ENCODE results near the gene NAA30.

NAA30 gene

DNA sequence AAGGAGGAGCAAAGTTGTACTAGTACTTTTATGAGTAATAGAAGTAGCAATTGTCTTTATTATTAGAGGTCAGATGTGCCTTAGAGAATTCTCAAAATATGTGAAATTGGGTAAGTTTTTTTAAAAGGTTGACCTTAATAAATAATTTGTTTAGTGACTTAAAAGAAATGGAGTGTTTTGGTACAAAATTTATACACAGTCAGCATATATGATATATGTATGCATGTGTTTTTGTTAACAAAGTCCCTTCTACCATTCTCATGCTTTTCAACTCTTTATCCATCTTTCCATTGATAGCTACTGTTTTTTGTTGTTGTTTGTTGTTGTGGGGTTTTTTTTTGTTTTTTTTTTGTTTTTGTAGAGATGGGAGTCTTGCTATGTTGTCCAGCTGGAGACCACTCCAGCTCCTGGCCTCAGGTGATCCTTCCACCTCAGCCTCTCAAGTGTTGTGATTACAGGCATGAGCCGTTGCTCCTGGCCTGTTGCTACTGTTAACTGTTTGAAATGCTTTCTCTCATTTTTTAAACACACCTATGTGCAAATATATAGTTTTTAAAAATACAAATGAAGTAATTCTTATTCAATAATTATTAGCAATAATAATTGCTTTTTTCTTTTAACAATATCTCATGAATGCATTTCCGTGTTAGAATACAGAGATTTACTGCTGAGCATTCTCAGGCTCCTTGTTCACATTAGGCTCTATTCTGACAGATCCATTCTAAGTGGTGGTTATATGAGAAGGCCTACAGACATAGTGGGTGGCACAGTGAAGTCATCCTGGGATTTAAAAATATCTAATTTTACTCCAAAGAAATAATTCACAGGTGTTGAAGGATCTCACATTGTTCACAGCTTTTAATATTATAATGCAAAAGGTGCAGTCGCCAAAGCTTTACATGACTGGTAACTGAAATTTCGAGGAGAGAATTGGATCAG lies 10.4 kb downstream of the NAA30 start:
- no peak for DNase-seq

DNA sequence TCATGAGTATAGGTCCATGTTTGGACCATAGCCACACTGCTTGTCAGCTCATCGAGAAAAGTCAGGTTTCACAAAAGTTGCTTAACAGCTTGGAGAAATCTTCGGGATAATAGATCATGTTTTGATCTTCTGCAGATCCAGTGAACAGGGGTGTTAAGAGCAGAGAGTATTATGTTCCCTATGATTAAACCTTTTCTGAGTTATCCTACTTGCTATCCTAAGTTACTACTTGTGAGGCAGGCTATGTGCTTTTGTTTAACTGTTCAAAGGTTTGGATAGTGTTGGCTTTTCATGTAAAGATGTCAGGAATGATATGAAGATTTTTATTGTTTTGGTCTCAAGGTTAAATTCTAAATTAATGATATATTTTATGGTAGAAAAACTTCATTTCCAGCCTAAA lies 11.1 kb downstream of the NAA30 start:
- no peak for DNase-seq

DNA sequence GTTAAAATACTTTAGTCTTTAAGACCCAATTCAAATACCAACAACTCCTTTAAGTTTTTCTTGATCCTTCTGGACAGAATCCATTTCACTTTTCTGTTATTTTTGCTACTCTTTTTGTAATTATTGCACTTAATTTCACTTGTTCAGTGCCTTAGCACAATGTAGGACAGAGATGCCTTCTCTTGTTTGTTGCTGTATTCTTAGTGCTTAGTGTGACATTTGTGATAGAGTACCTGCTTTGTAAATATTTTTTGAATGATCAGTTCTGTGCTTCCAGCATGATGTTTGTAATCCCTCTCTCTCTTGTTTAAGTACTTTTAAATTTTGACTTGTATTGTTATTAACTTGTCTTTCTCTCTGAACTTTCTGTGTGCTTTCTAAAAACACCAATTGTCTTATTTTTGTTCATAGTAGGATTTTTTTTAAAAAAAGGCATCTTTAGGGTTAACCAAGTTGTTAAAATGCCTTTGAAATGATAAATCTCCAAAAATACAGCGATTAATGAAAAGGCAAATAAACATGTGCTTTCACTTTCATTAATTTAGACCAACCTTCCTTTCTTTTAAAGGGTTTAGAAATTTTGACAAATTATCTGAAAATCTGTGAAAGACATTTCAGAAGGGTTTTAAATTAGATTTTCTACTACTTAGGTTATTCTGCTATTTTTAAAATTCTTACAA lies 11.9 kb downstream of the NAA30 start:
- no peak for DNase-seq

DNA sequence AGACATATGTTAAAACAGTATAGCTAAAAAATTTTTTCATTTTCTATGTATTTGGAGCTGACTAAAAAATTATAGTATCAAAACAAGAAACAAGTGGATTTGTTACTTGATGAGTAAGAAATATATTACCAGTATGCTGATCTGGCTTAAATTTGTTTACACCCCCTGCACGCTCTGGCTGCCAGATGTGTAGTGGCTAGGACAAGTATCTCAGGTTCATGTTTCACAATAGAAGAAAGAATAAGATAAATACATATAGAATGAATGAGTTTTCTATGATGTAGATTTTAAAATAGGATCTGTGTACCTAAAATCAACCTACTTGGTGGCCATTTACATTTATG lies 13.1 kb downstream of the NAA30 start:
- peak; percentile 16 for DNase-seq

DNA sequence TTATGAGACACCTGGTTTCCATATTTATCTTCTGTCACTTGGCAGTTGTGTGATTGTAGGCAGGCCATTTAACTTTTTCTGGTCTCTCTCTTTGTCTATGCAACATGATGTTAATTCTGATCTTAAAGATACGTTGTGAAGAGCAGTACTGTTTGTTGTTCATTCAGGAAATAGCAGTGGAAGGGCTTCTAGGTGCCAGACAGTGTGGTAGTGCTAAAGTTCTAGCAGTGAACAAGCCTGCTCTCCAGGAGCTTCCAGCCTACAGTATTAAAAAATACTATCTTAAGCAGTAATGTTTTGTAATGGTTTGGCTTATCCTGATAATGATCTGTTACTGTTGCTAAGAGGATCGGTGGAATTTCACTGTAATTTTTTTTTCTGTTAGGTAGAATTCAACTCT lies 15.2 kb downstream of the NAA30 start:
- DNase-seq = no peak

DNA sequence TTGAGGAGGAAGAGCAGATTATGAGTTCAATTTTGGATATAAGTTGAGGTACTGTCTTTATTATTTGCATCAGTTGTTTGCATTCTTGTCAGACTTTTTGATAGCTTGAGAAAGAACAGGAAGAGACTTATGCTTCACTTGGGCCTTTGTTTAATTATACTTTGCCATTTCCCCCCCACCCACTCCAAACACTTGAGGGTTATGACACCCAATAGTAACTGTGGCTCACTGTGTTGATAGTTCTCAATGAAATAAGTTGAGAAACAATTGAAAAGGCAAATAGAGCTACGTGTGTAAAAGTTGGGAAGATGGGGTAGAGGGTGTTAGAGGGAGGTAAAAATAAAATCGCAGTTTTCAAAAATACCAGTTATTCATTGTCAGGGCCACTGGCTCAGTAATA lies 17.7 kb downstream of the NAA30 start:
- DNase-seq = no peak

DNA sequence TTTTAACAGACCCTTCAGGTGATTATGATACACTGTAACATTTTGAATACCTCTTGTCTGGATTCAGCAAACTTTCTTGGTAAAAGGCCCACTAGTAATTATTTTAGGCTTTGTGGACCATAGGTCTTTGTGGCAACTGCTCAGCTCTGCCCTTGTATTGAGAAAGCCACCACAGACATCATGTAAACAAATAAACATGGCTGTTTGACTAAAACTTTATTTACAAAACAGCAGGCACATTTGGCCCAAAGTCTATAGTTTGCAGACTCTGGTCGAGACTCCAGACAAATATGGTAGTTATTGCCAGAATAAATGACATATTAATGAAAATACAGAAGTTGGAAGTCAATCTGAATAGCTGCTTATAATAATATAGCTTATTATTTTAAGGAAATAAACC lies 18.2 kb downstream of the NAA30 start:
- DNase-seq = no peak

DNA sequence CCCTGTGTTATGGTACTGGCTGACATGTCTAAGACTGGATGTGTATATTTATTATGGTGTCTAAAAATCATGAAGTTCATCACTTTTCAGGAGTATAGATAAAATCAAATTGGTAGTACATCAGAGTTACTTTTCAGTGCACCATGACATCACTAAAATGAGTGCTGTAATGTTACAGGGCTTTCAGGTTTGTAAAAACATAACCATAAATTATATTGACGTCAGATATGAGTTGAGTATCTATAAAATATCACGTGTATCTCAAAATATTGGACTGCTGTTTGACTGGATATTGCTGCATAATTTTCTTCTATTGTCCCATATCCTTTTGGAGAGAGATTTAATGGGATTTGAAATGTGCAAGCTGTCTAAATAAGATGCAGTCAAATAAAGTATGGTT lies 22.0 kb downstream of the NAA30 start:
- no peak for DNase-seq

DNA sequence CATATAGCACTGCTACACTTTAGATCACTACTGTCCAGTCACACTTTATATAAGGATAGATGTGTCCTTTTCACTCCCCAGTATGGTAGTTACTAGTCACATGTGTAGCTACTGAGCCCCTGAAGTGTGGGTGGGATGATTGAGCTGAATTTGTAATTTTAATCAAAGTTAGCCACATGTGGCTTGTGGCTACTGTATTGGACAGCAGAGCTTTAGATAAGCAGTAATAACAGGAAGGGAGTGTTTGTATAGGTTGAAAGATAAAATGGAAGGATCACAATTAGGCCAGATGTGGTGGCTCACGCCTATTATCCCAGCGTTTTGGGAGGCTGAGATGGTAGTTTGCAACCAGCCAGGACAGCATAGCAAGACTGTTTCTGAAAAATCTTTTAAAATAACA lies 23.5 kb downstream of the NAA30 start:
- DNase-seq = no peak

DNA sequence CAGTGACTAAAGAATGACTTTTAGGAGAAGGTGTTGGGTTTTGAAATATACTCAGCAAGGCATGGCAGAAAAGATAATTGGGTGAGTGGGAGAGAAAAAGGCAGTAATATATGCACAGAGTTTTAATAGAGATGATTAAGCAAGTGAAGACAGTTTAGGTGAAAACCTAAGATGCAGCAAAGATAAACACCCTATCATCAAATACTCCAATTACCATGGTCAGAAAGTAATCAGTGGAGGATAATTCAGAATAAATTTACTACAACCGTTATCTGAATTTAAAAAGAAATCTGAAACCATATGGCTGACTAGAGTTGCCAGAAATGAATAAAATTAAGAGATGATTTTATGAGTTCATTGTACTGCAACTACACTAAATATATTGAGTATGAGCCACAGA lies 26.8 kb downstream of the NAA30 start:
- DNase-seq = no peak

DNA sequence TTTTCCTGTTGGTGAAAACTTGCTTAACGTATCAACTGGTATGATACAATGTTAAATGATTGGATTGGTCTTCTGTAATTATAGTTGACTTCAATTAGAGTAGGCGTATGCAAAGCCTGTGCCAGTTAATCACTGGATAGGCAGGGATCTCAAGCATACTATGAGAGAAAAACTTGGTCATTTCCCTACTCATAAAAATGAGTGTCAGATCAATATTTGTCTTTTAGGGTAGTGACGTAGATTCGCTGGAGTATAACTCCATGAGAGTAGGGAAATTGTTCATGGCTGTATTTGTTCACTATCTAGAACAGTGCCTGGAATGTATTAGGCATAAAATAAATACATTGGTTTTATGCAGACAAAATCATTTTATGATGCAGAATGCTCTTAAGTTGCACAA lies 28.6 kb downstream of the NAA30 start:
- DNase-seq = no peak

DNA sequence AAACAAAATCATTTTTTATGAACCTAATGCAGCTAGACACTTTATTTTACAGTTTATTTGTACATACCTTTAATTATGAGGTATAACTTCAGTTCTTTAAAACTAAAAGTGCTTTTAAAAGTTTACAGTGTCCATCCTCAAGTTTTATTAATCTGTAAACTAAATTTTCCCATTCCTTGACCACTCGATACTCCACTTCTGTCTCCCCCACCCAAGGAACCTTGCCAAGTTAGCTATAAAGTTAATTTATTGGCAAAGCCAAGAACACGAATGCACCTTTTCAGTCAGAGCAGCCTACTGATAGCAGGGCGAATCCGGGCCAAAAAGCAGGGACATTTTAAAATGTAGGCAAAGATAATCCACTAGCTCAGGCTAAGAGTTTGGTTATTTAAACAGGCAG lies 29.6 kb downstream of the NAA30 start:
- no peak for DNase-seq

DNA sequence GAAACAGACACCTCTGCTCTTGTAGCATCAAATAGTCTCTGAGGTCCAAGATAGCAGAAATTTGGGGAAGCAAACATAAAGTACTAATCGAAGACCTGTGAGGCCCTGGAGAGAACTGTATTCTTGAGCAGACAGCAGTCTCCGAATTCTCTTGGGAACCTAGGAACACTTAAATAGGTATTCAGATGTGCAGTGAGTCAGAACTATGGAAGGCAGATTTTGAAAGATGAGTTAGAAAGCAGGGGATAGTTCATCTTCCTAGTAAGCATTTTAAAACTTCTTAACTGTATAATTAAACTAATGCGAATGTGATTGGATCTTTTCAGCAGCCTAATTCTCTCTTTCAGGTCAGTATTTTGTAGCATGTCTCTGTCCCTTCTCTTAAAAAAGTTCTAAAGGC lies 30.6 kb downstream of the NAA30 start:
- no peak for DNase-seq

DNA sequence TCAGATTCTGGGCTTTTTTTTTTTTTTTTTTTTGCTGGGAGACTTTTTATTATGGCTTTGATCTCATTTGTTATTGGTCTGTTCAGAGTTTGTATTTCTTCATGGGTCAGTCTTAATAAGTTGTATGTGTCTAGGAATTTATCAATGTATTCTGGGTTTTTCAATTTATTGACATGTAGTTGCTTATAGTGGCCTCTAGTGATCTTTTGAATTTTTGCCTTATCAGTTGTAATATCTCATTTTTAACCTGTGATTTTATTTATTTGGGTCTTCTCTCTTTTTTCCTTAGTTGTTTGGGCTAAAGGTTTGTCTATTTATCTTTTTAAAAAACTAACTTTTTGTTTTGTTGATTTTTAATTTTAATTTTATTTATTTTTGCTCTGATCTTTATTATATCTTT lies 45.5 kb downstream of the NAA30 start:
- no peak for DNase-seq

DNA sequence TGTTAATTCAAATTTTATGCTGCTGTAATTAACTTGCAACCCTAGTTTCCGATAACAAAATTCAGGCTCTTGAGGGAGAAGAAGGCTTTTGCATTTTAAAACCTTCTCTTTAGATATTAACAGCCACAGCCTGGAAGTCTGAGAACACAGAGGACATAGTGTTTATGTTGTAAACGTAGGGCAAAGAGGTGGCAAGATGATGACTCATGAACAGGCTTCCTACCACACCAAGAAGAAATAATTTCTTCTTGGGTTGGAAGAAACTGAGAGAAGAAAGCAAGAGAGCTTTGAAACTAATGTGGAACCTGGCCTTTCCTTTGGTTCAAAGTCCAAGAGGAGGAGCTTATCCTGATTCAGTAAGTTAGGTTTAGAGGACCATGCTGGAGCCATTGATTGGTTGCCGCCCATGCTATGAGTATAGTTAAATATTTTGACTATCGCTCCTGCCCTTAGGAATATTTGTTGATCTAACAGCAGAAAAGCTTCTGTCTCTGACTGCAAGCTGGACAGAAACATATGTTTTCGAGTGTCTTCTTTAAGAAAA lies 71.5 kb downstream of the NAA30 start:
- DNase-seq = no peak

DNA sequence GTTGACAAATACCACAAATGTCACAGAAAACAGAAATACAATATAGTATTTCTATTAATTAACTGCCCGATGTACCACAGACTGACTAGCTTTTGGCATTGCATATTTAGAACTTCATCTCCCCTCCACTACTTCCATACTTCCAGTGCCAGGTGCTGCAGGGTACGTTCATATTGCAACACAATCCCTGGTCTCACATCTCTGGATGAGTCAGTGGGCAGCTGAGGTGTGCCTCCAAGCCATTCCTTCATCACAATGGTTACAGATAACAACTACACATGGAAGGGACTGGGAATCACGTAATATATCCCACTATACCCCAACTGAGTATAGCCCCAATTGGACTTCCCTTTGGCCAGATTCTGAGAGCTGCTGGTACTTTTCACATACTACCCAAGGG lies 72.2 kb downstream of the NAA30 start:
- no peak for DNase-seq

DNA sequence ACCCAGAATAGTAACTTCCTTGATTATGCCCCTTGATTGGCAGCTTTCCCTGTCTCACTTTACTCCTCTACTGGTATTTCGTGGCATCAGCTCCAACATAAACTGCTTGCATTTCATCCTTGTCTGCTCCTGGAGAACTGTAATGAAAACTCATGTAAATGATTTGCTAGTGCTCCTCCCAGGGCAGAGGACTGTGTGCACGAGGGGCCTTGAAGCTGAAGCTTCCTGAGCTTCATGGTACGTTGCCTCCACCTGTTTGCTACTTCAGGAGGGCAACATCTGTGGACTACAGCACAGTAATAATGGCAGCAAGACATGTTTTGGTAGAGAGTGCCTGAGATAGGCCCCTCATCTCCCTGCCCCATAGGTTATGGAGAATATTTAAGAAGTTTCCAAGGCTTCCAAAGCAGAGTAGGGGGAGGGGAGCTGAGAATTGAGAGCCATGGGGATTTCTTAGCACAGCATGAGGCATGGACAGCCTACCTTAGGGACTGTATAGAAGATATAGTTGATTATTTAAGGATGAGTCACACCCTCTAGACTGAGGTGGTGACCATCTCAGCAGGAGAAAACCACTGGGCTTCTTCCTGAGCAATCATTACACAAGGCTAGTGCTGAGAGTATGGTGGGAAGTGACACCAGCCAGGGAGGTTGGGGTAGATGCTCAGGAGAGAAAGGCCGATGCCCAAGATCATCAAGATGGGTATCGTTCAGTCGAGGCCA lies 73.8 kb downstream of the NAA30 start:
- DNase-seq = no peak
